Activated naive CD4-positive, alpha-beta T cell treated with anti-CD3 and anti-CD28 coated beads, Interleukin-2, amount 50 U/mL, for 24 hours (primary cell): Measurements from ENCODE around the gene TRAPPC10.

Experiments
- H3K27ac Mint-ChIP-seq: one replicate; pipeline ENCODE4 v1.8.0; 2021; ENCODE audit warnings: mild to moderate bottlenecking, mixed read lengths
- H3K27me3 Mint-ChIP-seq: one replicate; pipeline ENCODE4 v1.8.0; 2021; ENCODE audit warnings: mixed read lengths
- H3K36me3 Mint-ChIP-seq: one replicate; pipeline ENCODE4 v1.8.0; 2021; ENCODE audit warnings: mixed read lengths
- H3K4me1 Mint-ChIP-seq: one replicate; pipeline ENCODE4 v1.8.0; 2021; ENCODE audit warnings: mixed read lengths
- H3K4me3 Mint-ChIP-seq: one replicate; pipeline ENCODE4 v1.8.0; 2021; ENCODE audit warnings: mild to moderate bottlenecking, mixed read lengths
- H3K9me3 Mint-ChIP-seq: one replicate; pipeline ENCODE4 v1.8.0; 2021; ENCODE audit warnings: mixed read lengths

TRAPPC10 gene

GRCh38 chr21:44035244-44035643 is 23.1 kb downstream of the TRAPPC10 start:
- Mint-ChIP-seq H3K9me3 (no peaks in the 10 kb centered on the region), H3K27ac (no peak overlapping the region), H3K27me3 (no peaks in the 10 kb centered on the region), H3K4me3 (no peak overlapping the region), H3K36me3 (peaks cover 16% of the 10 kb centered on the region), H3K4me1 (peaks cover 20% of the 10 kb centered on the region)

- peaks cover 15% of the 10 kb centered on the region for H3K36me3 Mint-ChIP-seq
- peaks cover 22% of the 10 kb centered on the region for H3K4me1 Mint-ChIP-seq
- H3K27me3 Mint-ChIP-seq, result no peaks in the 10 kb centered on the region
- no peak overlapping the region for H3K4me3 Mint-ChIP-seq
- peak overlapping the region; percentile 55 for H3K27ac Mint-ChIP-seq
- H3K9me3 Mint-ChIP-seq, result no peaks in the 10 kb centered on the region
Observed at GRCh38 chr21:44038063-44038462, 26.0 kb downstream of the TRAPPC10 start.

- Mint-ChIP-seq H3K4me3 (no peak overlapping the region), H3K9me3 (no peaks in the 10 kb centered on the region), H3K36me3 (peaks cover 11% of the 10 kb centered on the region), H3K27me3 (no peaks in the 10 kb centered on the region), H3K4me1 (peaks cover 27% of the 10 kb centered on the region), H3K27ac (peak overlapping the region; percentile 14)
Observed at GRCh38 chr21:44039828-44040227, 27.7 kb downstream of the TRAPPC10 start.

GRCh38 chr21:44043613-44044012 is 31.5 kb downstream of the TRAPPC10 start:
- H3K27me3 Mint-ChIP-seq, result no peaks in the 10 kb centered on the region
- H3K9me3 Mint-ChIP-seq, result no peaks in the 10 kb centered on the region
- H3K4me3 Mint-ChIP-seq, result no peak overlapping the region
- peaks cover 33% of the 10 kb centered on the region for H3K4me1 Mint-ChIP-seq
- H3K27ac Mint-ChIP-seq, result no peak overlapping the region
- peaks cover 9% of the 10 kb centered on the region for H3K36me3 Mint-ChIP-seq

GRCh38 chr21:44046734-44047133 is 34.6 kb downstream of the TRAPPC10 start:
- H3K27ac Mint-ChIP-seq, result no peak overlapping the region
- H3K4me1 Mint-ChIP-seq, result peaks cover 44% of the 10 kb centered on the region
- H3K9me3 Mint-ChIP-seq, result no peaks in the 10 kb centered on the region
- H3K27me3 Mint-ChIP-seq, result no peaks in the 10 kb centered on the region
- peaks cover 9% of the 10 kb centered on the region for H3K36me3 Mint-ChIP-seq
- no peak overlapping the region for H3K4me3 Mint-ChIP-seq

GRCh38 chr21:44047996-44048560 is 36.0 kb downstream of the TRAPPC10 start:
- no peak overlapping the region for H3K27ac Mint-ChIP-seq
- H3K27me3 Mint-ChIP-seq, result no peaks in the 10 kb centered on the region
- H3K4me3 Mint-ChIP-seq, result no peak overlapping the region
- peaks cover 41% of the 10 kb centered on the region for H3K4me1 Mint-ChIP-seq
- no peaks in the 10 kb centered on the region for H3K9me3 Mint-ChIP-seq
- H3K36me3 Mint-ChIP-seq, result peaks cover 8% of the 10 kb centered on the region

GRCh38 chr21:44049182-44049581 is 37.1 kb downstream of the TRAPPC10 start:
- Mint-ChIP-seq H3K9me3 (no peaks in the 10 kb centered on the region), H3K4me3 (no peak overlapping the region), H3K36me3 (peaks cover 8% of the 10 kb centered on the region), H3K27ac (peak overlapping the region; percentile 41), H3K4me1 (peaks cover 32% of the 10 kb centered on the region), H3K27me3 (no peaks in the 10 kb centered on the region)

GRCh38 chr21:44049606-44050005 is 37.5 kb downstream of the TRAPPC10 start:
- Mint-ChIP-seq H3K36me3 (peaks cover 7% of the 10 kb centered on the region), H3K4me3 (no peak overlapping the region), H3K4me1 (peaks cover 30% of the 10 kb centered on the region), H3K27ac (no peak overlapping the region), H3K9me3 (no peaks in the 10 kb centered on the region), H3K27me3 (no peaks in the 10 kb centered on the region)

- Mint-ChIP-seq H3K4me1 (peaks cover 32% of the 10 kb centered on the region), H3K27ac (peak overlapping the region; percentile 46), H3K36me3 (peaks cover 7% of the 10 kb centered on the region), H3K27me3 (no peaks in the 10 kb centered on the region), H3K9me3 (no peaks in the 10 kb centered on the region), H3K4me3 (no peak overlapping the region)
Observed at GRCh38 chr21:44050276-44050675, 38.2 kb downstream of the TRAPPC10 start.

- no peak overlapping the region for H3K27ac Mint-ChIP-seq
- H3K9me3 Mint-ChIP-seq, result no peaks in the 10 kb centered on the region
- H3K4me1 Mint-ChIP-seq, result peaks cover 32% of the 10 kb centered on the region
- no peaks in the 10 kb centered on the region for H3K27me3 Mint-ChIP-seq
- no peak overlapping the region for H3K4me3 Mint-ChIP-seq
- peaks cover 4% of the 10 kb centered on the region for H3K36me3 Mint-ChIP-seq
Observed at GRCh38 chr21:44051462-44051941, 39.4 kb downstream of the TRAPPC10 start.

- Mint-ChIP-seq H3K27ac (no peak overlapping the region), H3K27me3 (no peaks in the 10 kb centered on the region), H3K4me1 (peaks cover 32% of the 10 kb centered on the region), H3K9me3 (no peaks in the 10 kb centered on the region), H3K4me3 (no peak overlapping the region), H3K36me3 (peaks cover 4% of the 10 kb centered on the region)
Observed at GRCh38 chr21:44052071-44052829, 40.1 kb downstream of the TRAPPC10 start.

GRCh38 chr21:44052830-44053226 is 40.7 kb downstream of the TRAPPC10 start:
- H3K4me1 Mint-ChIP-seq, result peaks cover 29% of the 10 kb centered on the region
- H3K9me3 Mint-ChIP-seq, result no peaks in the 10 kb centered on the region
- H3K27ac Mint-ChIP-seq, result peak overlapping the region; percentile 31
- no peaks in the 10 kb centered on the region for H3K27me3 Mint-ChIP-seq
- H3K4me3 Mint-ChIP-seq, result no peak overlapping the region
- H3K36me3 Mint-ChIP-seq, result peaks cover 3% of the 10 kb centered on the region

GRCh38 chr21:44053567-44053966 is 41.5 kb downstream of the TRAPPC10 start:
- Mint-ChIP-seq H3K27ac (no peak overlapping the region), H3K27me3 (no peaks in the 10 kb centered on the region), H3K9me3 (no peaks in the 10 kb centered on the region), H3K4me3 (no peak overlapping the region), H3K4me1 (peaks cover 33% of the 10 kb centered on the region), H3K36me3 (peaks cover 6% of the 10 kb centered on the region)

GRCh38 chr21:44054710-44055109 is 42.6 kb downstream of the TRAPPC10 start:
- peaks cover 7% of the 10 kb centered on the region for H3K36me3 Mint-ChIP-seq
- H3K4me3 Mint-ChIP-seq, result no peak overlapping the region
- H3K27ac Mint-ChIP-seq, result peak overlapping the region; percentile 26
- peaks cover 24% of the 10 kb centered on the region for H3K4me1 Mint-ChIP-seq
- no peaks in the 10 kb centered on the region for H3K9me3 Mint-ChIP-seq
- no peaks in the 10 kb centered on the region for H3K27me3 Mint-ChIP-seq

GRCh38 chr21:44057055-44057454 is 44.9 kb downstream of the TRAPPC10 start:
- H3K27me3 Mint-ChIP-seq, result no peaks in the 10 kb centered on the region
- peaks cover 18% of the 10 kb centered on the region for H3K4me1 Mint-ChIP-seq
- no peak overlapping the region for H3K4me3 Mint-ChIP-seq
- no peak overlapping the region for H3K27ac Mint-ChIP-seq
- no peaks in the 10 kb centered on the region for H3K9me3 Mint-ChIP-seq
- peaks cover 9% of the 10 kb centered on the region for H3K36me3 Mint-ChIP-seq

- no peaks in the 10 kb centered on the region for H3K27me3 Mint-ChIP-seq
- peaks cover 7% of the 10 kb centered on the region for H3K36me3 Mint-ChIP-seq
- H3K4me3 Mint-ChIP-seq, result no peak overlapping the region
- peak overlapping the region; percentile 74 for H3K27ac Mint-ChIP-seq
- H3K4me1 Mint-ChIP-seq, result peaks cover 13% of the 10 kb centered on the region
- H3K9me3 Mint-ChIP-seq, result no peaks in the 10 kb centered on the region
Observed at GRCh38 chr21:44057960-44058651, 46.0 kb downstream of the TRAPPC10 start.
